Skeletal muscle tissue (tissue), 4 donors: Measurements from ENCODE around the gene ECSIT. TPM values are rescaled to one million over a fixed set of nuclear protein-coding genes. Genes with fewer than 3 reads are reported as not detected.
"Not testable (repeated sequence)": the region's sequence is repeated elsewhere in the genome, so short reads cannot be mapped to it uniquely, and the experiment has no call there.

Experiments used
- H3K27ac ChIP-seq: one replicate; pipeline ENCODE4 v1.7.0; 2013; ENCODE audit warnings: mild to moderate bottlenecking, low read depth, low read length, inconsistent platforms
- H3K27me3 ChIP-seq, 3 donors: one replicate each; pipeline ENCODE4 v1.7.0; 2013; ENCODE audit warnings: low read length in 3 of 3; ENCODE audit not compliant: control insufficient read depth in 3 of 3, insufficient read depth in 3 of 3
- H3K36me3 ChIP-seq, 3 donors: one replicate each; pipeline ENCODE4 v1.7.0; 2013; ENCODE audit warnings: low read length in 3 of 3; ENCODE audit not compliant: control insufficient read depth in 3 of 3, insufficient read depth in 3 of 3
- H3K4me1 ChIP-seq, 3 donors: one replicate each; pipeline ENCODE4 v1.7.0; 2013; ENCODE audit warnings: low read length in 3 of 3, mild to moderate bottlenecking in 3 of 3; ENCODE audit not compliant: control insufficient read depth in 3 of 3, insufficient read depth in 3 of 3
- H3K4me3 ChIP-seq, 3 donors: one replicate each; pipeline ENCODE4 v1.7.0; 2013; ENCODE audit warnings: low read length in 3 of 3
- H3K9ac ChIP-seq, 3 donors: one replicate each; pipeline ENCODE4 v1.7.0; 2013; ENCODE audit warnings: low read length in 3 of 3, mild to moderate bottlenecking in 3 of 3, moderate library complexity in 2 of 3, low read depth in 1 of 3
- H3K9me3 ChIP-seq, 3 donors: one replicate each; pipeline ENCODE4 v1.7.0; 2013; ENCODE audit warnings: low read length in 3 of 3; ENCODE audit not compliant: control insufficient read depth in 3 of 3
- total RNA-seq: library from RNA; depleted of rRNA; stranded (reverse); fragments of >200 nt; gene quantifications from one replicate; pipeline ENCODE4 v1.2.3, GENCODE V29; 2014
- donor health status: Osteomylitis.

The ECSIT gene
- total RNA-seq, 1 donor from 2014 or later: 43.8 TPM

- no peaks in the 10 kb centered on the region for H3K36me3 ChIP-seq
- H3K4me3 ChIP-seq: no peak overlapping the region
- no peaks in the 10 kb centered on the region for H3K4me1 ChIP-seq
- H3K27ac ChIP-seq: no peak overlapping the region
- peaks cover 7 to 26% (median 11%) of the 10 kb centered on the region in 3 donors for H3K27me3 ChIP-seq
- H3K9me3 ChIP-seq: no peaks in the 10 kb centered on the region
- no peak overlapping the region for H3K9ac ChIP-seq
Measured at GRCh38 chr19:11464333-11465265, 64.3 kb downstream of the ECSIT start.

DNA sequence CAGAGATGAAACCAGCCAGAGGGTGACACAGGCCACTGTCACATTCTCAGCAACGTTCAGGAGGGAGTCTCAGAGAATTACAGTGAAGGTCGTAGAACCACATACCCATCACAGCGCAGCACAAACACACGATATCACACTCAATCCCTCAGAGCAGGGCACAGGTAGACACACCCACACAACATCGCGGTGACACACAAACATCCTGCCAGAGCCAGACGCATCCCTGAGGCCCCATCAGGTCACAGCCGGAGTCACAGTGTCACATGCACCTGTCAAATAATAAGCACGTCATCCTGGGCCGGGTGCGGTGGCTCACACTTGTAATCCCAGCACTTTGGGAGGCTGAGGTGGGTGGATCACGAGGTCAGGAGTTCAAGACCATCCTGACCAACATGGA lies 65.5 kb downstream of the ECSIT start:
- Histone ChIP-seq H3K27ac (no peak overlapping the region), H3K9ac (no peak overlapping the region), H3K27me3 (peaks cover 15 to 31% (median 15%) of the 10 kb centered on the region in 3 donors), H3K4me3 (no peak overlapping the region), H3K9me3 (no peaks in the 10 kb centered on the region), H3K36me3 (no peaks in the 10 kb centered on the region), H3K4me1 (no peaks in the 10 kb centered on the region)

GRCh38 chr19:11461453-11461852 lies 67.5 kb downstream of the ECSIT start:
- no peak overlapping the region for H3K4me3 ChIP-seq
- no peaks in the 10 kb centered on the region for H3K9me3 ChIP-seq
- H3K27ac ChIP-seq: no peak overlapping the region
- H3K27me3 ChIP-seq: peaks cover 21 to 42% (median 25%) of the 10 kb centered on the region in 3 donors
- H3K9ac ChIP-seq: no peak overlapping the region
- no peaks in the 10 kb centered on the region for H3K36me3 ChIP-seq
- no peaks in the 10 kb centered on the region for H3K4me1 ChIP-seq

DNA sequence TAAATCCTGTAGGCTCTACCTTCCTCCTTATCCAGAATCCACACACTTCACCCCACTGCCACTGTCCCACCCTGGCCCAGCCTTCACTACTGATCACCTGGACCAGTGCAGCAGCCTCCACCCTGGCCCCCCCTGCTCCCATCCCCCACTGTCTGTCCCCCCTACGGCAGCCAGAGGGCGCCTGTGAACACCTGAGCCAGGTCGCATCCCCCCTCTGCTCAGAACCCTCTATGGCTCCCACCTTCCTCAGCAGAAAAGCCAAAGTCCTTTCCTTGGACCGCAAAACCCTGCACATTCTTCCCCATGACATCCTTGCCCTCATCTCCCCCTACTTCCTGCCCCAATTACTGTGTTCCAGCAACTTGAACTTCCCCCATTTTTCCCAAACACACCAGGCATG lies 68.7 kb downstream of the ECSIT start:
- Histone ChIP-seq H3K27me3 (peaks cover 17 to 37% (median 23%) of the 10 kb centered on the region in 3 donors), H3K9me3 (no peaks in the 10 kb centered on the region), H3K36me3 (no peaks in the 10 kb centered on the region), H3K4me3 (no peak overlapping the region), H3K9ac (no peak overlapping the region), H3K4me1 (no peaks in the 10 kb centered on the region), H3K27ac (no peak overlapping the region)

GRCh38 chr19:11458912-11459311 lies 70.0 kb downstream of the ECSIT start:
- not testable (repeated sequence) for H3K27ac ChIP-seq, H3K36me3 ChIP-seq, H3K4me3 ChIP-seq, H3K4me1 ChIP-seq, H3K9me3 ChIP-seq, H3K9ac ChIP-seq
- peaks cover 17 to 32% (median 23%) of the 10 kb centered on the region in 3 donors for H3K27me3 ChIP-seq

GRCh38 chr19:11458236-11458900 lies 70.6 kb downstream of the ECSIT start:
- Histone ChIP-seq H3K4me3 (no peak overlapping the region), H3K27ac (no peak overlapping the region), H3K9me3 (no peaks in the 10 kb centered on the region), H3K9ac (no peak overlapping the region), H3K4me1 (no peaks in the 10 kb centered on the region), H3K36me3 (no peaks in the 10 kb centered on the region), H3K27me3 (peaks cover 18 to 34% (median 23%) of the 10 kb centered on the region in 3 donors)

GRCh38 chr19:11457831-11458230 lies 71.1 kb downstream of the ECSIT start:
- H3K9ac ChIP-seq: no peak overlapping the region
- H3K4me1 ChIP-seq: no peaks in the 10 kb centered on the region
- H3K36me3 ChIP-seq: no peaks in the 10 kb centered on the region
- no peak overlapping the region for H3K27ac ChIP-seq
- no peak overlapping the region for H3K4me3 ChIP-seq
- H3K9me3 ChIP-seq: no peaks in the 10 kb centered on the region
- peaks cover 19 to 39% (median 23%) of the 10 kb centered on the region in 3 donors for H3K27me3 ChIP-seq

- Histone ChIP-seq H3K4me1 (no peaks in the 10 kb centered on the region), H3K4me3 (no peak overlapping the region), H3K9ac (no peak overlapping the region)
Measured at GRCh38 chr19:11457115-11457514, 71.8 kb downstream of the ECSIT start.

GRCh38 chr19:11456659-11457058 lies 72.3 kb downstream of the ECSIT start:
- Histone ChIP-seq H3K9ac (no peak overlapping the region), H3K36me3 (no peaks in the 10 kb centered on the region), H3K27me3 (peaks cover 19 to 40% (median 23%) of the 10 kb centered on the region in 3 donors), H3K9me3 (no peaks in the 10 kb centered on the region), H3K4me3 (no peak overlapping the region), H3K4me1 (no peaks in the 10 kb centered on the region), H3K27ac (no peak overlapping the region)

More at GRCh38 chr19:11457115-11457514, 71.8 kb downstream of the ECSIT start:
- H3K27me3 ChIP-seq: peaks cover 19 to 40% (median 23%) of the 10 kb centered on the region in 3 donors
- H3K9me3 ChIP-seq: no peaks in the 10 kb centered on the region
- no peak overlapping the region for H3K27ac ChIP-seq
- no peaks in the 10 kb centered on the region for H3K36me3 ChIP-seq
